ENCODE measurements around the gene MTF1.
A peak's percentile ranks its signal among the peaks of the same experiment; 100 is the strongest.

The MTF1 gene

DNA sequence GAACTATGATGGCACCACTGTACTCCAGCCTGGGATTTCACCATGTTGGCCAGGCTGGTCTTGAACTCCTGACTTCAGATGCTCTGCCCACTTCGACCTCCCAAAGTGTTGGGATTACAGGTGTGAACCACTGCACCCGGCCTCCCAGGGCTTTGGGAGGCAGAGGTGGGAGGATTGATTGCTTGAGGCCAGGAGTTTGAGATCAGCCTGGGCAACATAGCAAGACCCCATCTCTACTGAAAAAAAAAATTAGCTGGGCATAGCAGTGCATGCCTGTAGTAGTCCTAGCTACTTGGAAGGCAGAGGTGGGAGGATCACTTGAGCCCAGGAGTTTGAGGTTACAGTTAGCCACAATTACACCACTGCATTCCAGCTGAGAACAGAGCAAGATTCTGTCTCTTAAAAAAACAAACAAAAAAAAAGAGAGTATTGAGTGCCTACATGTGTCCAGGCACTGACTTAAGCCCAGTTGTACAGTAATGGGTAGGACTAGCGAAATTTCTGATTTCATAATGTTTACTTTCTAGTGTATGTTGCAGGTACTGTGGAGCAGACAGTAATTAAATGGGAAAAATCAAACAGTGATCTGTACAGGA lies 61.5 kb downstream of the MTF1 start:
- Histone ChIP-seq H3K27me3 (ENCODE audit: insufficient read depth, poor library complexity, severe bottlenecking) (peaks cover 6% of the 10 kb centered on the region), H3K27ac (replicated peaks) (no peak overlapping the region), H3K4me3 (replicated peaks; ENCODE audit: insufficient read depth, low read length) (no peak overlapping the region)
- TF ChIP-seq, protein P1, sequence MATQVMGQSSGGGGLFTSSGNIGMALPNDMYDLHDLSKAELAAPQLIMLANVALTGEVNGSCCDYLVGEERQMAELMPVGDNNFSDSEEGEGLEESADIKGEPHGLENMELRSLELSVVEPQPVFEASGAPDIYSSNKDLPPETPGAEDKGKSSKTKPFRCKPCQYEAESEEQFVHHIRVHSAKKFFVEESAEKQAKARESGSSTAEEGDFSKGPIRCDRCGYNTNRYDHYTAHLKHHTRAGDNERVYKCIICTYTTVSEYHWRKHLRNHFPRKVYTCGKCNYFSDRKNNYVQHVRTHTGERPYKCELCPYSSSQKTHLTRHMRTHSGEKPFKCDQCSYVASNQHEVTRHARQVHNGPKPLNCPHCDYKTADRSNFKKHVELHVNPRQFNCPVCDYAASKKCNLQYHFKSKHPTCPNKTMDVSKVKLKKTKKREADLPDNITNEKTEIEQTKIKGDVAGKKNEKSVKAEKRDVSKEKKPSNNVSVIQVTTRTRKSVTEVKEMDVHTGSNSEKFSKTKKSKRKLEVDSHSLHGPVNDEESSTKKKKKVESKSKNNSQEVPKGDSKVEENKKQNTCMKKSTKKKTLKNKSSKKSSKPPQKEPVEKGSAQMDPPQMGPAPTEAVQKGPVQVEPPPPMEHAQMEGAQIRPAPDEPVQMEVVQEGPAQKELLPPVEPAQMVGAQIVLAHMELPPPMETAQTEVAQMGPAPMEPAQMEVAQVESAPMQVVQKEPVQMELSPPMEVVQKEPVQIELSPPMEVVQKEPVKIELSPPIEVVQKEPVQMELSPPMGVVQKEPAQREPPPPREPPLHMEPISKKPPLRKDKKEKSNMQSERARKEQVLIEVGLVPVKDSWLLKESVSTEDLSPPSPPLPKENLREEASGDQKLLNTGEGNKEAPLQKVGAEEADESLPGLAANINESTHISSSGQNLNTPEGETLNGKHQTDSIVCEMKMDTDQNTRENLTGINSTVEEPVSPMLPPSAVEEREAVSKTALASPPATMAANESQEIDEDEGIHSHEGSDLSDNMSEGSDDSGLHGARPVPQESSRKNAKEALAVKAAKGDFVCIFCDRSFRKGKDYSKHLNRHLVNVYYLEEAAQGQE (IDR thresholded peaks at IDR 0.05; ENCODE audit: insufficient replicate concordance, low read depth), result no peak
- TF ChIP-seq GABPA (IDR thresholded peaks at IDR 0.05; ENCODE audit: low read depth) (no peak), POLR2AphosphoS5 (IDR thresholded peaks at IDR 0.05; ENCODE audit: low read depth) (no peak), SPI1 (IDR thresholded peaks at IDR 0.05; ENCODE audit: borderline replicate concordance, low read depth) (no peak)
- TF ChIP-seq, protein P2, sequence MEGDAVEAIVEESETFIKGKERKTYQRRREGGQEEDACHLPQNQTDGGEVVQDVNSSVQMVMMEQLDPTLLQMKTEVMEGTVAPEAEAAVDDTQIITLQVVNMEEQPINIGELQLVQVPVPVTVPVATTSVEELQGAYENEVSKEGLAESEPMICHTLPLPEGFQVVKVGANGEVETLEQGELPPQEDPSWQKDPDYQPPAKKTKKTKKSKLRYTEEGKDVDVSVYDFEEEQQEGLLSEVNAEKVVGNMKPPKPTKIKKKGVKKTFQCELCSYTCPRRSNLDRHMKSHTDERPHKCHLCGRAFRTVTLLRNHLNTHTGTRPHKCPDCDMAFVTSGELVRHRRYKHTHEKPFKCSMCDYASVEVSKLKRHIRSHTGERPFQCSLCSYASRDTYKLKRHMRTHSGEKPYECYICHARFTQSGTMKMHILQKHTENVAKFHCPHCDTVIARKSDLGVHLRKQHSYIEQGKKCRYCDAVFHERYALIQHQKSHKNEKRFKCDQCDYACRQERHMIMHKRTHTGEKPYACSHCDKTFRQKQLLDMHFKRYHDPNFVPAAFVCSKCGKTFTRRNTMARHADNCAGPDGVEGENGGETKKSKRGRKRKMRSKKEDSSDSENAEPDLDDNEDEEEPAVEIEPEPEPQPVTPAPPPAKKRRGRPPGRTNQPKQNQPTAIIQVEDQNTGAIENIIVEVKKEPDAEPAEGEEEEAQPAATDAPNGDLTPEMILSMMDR (IDR thresholded peaks at IDR 0.05; ENCODE audit: insufficient read depth, low read length), result no peak
- no peak for DNase-seq (ENCODE audit: low read depth in 1 of 2, low spot score in 1 of 2)

DNA sequence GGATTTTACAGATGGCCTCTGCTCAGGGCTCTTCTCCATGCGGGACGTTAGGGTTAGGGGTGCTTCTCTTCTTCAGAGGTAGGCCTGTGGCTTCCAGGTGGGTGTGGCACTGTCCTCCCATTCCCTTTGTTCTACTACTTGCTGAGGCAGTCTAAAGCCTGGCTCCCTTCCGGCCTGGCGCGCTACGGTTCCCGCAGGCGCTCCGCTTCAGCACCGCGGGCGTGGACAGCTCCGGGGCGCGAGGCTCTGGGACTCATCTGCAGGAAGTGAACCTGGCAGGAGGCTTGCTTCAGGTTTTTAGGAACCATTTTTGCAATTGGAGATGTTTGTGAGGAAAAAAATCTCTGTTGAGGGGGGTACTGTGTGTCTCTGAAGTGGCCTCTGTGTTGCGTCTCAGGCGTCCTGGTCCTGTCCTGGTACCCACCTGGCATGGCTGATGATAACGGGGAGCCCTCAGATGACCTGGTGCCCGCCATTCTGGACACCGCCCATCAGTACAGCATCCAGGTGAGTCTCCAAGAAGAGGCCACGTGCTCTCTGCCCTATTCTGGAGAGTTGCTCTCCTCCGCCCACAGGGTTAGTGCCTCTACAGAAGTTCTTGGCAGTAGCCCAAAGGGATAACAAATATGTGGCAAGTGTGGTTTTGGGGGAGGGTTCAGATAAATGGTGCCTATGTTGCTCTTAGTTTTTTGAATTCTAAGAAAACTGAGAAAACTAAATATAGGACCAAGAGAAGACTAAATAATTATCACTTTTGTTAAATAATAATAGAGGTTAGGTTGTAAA lies 63.9 kb downstream of the MTF1 start:
- Histone ChIP-seq H3K4me3 (replicated peaks; ENCODE audit: insufficient read depth, low read length) (no peak overlapping the region), H3K27ac (replicated peaks) (no peak overlapping the region), H3K27me3 (ENCODE audit: insufficient read depth, poor library complexity, severe bottlenecking) (peaks cover 15% of the 10 kb centered on the region)
- DNase-seq (ENCODE audit: low read depth in 1 of 2, low spot score in 1 of 2), result peak; percentile 41 to 53
- TF ChIP-seq SPI1 (IDR thresholded peaks at IDR 0.05; ENCODE audit: borderline replicate concordance, low read depth), result no peak
- TF ChIP-seq GABPA (IDR thresholded peaks at IDR 0.05; ENCODE audit: low read depth), result no peak
- TF ChIP-seq, protein P1 (IDR thresholded peaks at IDR 0.05; ENCODE audit: insufficient replicate concordance, low read depth), result peak; percentile 99
- TF ChIP-seq POLR2AphosphoS5 (IDR thresholded peaks at IDR 0.05; ENCODE audit: low read depth), result no peak
- TF ChIP-seq, protein P2 (IDR thresholded peaks at IDR 0.05; ENCODE audit: insufficient read depth, low read length), result no peak

DNA sequence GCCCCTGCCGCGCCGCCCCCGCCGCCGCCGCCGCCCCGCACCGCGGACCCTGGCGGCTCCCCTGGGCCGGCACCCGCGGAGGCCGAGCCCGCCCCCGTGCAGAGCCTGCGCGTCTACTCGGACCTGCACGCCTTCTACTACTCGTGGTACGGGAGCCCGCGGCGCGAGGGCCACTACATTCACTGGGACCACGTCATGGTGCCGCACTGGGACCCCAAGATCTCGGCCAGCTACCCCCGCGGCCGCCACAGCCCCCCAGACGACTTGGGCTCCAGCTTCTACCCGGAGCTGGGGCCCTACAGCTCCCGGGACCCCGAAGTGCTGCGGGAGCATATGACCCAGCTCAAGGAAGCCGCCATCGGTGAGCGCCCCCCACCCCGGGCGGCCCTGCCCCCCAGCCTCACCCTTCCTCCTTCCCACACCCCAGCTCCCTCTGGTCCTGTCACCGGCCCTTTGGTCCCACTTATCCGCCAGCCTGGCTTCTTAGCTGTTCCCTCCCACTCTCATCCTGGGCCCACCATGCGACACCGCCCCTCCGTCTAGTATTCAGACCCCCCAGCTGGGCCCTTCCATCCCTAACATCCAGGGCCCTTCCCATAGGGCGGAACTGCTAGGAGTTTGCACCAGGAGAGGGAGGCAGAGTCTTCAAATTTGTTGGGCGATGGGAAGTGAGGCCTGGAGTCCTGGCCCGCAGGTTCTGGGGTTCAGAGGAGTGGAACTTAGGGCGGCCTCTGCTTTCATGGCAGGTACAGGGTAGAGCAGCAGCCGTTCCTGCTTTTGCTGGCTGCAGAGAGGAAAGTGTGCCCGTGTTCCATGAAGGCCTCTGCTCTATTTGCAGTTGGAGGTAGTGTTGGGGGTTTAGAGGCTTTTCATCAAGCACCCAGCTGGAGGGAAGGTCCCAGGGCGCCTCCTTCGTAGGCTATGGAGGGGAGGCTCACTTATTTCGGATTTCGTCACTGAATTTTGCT lies 64.7 kb downstream of the MTF1 start:
- H3K4me3 ChIP-seq (replicated peaks; ENCODE audit: insufficient read depth, low read length), result peak overlapping the region; percentile 45
- no peak for DNase-seq (ENCODE audit: low read depth in 1 of 2, low spot score in 1 of 2)
- peaks cover 19% of the 10 kb centered on the region for H3K27me3 ChIP-seq (ENCODE audit: insufficient read depth, poor library complexity, severe bottlenecking)
- no peak for TF ChIP-seq SPI1 (IDR thresholded peaks at IDR 0.05; ENCODE audit: borderline replicate concordance, low read depth)
- TF ChIP-seq, protein P1 (IDR thresholded peaks at IDR 0.05; ENCODE audit: insufficient replicate concordance, low read depth), result no peak
- TF ChIP-seq POLR2AphosphoS5 (IDR thresholded peaks at IDR 0.05; ENCODE audit: low read depth), result no peak
- TF ChIP-seq, protein P2 (IDR thresholded peaks at IDR 0.05; ENCODE audit: insufficient read depth, low read length), result no peak
- TF ChIP-seq GABPA (IDR thresholded peaks at IDR 0.05; ENCODE audit: low read depth), result no peak
- no peak overlapping the region for H3K27ac ChIP-seq (replicated peaks)
